ENCODE measurements around the gene NID1.
"Not testable (repeated sequence)": the region's sequence is repeated elsewhere in the genome, so short reads cannot be mapped to it uniquely, and the experiment has no call there.

Gene NID1

DNA sequence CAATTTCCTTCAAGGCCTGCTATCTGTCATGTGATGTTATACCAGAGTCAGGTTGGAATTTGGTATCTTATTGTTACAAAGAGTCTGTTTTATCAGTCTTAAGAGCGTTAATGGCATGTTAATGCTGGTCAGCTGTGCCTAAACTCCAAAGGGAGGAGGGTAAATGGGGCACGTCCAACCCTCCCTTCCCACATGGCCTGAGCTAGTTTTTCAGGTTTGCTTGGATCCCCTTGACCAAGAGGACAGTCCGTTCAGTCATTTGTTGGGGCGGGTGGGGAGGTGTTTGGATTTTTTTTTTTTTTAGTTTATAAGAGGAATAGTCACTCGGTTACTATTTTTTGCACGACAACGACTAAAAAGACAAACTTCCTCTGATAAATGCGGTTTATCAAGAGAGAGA lies 134.3 kb downstream of the NID1 start:
- no peak for DNase-seq

DNA sequence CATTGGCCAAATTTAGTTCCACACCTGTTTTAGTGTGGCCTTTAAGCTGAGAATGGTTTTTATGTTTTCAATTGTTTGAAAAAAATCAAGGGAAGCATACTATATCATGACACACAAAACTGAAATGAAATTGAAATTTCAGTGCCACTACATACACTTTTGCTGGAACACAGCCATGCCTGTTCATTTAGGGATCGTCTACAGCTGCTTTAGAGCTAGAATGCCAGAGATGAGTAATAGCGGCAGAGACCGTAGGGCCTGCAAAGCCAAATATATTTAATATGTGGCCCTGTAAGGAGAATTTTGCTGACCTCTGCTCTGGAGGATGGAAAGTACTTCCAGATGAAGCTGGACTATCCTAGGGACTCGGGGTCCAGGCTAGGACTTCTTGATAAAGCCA lies 135.7 kb downstream of the NID1 start:
- no peak for DNase-seq

DNA sequence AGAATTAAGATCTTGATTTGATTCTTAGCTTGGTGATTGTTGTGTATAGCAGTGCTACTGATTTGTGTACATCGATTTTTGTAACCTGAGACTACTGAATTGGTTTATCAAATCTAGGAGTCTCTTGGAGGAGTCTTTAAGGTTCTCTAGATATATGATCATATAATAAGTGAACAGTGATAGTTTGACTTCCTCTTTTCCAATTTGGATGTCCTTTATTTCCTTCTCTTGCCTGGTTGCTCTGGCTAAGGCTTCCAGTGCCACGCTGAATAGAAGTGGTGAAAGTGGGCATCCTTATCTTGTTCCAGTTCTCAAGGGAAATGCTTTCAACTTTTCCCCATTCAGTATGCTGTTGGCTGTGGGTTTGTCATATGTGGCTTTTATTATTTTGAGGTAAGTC lies 136.7 kb downstream of the NID1 start:
- DNase-seq, result no peak

DNA sequence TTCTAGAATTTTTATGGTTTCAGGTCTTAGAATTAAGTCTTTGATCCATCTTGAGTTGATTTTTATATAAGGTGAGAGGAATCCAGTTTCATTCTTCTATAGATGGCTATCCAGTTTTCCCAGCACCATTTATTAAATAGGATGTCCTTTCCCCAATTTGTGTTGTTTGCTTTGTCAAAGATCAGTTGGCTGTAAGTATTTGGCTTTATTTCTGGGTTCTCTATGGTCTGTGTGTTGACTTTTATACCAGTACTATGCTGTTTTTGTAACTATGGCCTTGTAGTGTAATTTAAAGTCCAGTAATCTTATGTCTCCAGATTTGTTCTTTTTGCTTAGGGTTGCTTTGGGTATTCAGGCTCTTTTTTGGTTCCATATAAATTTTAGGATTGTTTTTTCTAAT lies 137.3 kb downstream of the NID1 start:
- not testable (repeated sequence) for DNase-seq
